Measurements from ENCODE around the gene SKP2.

GRCh38 chr5:36152324-36153297 lies 700 bp downstream of the SKP2 start:
- TF ChIP-seq CTCF (IDR thresholded peaks at IDR 0.05), result no peak
- TF ChIP-seq POLR2A (IDR thresholded peaks at IDR 0.05), result no peak

Data from testis (tissue), 2 donors.